ENCODE measurements around the gene DDB1. TPM values are rescaled to one million over a fixed set of nuclear protein-coding genes. Genes with fewer than 3 reads are reported as not detected.
A peak's percentile ranks its signal among the peaks of the same experiment; 100 is the strongest.

Gene DDB1
- total and polyA plus RNA-seq, 9 of the 15 experiments (the other 6 are each of a cell fraction or from before 2014, with no cell fraction given), result 172 to 361 (median 266) TPM

- TF ChIP-seq, protein P1, sequence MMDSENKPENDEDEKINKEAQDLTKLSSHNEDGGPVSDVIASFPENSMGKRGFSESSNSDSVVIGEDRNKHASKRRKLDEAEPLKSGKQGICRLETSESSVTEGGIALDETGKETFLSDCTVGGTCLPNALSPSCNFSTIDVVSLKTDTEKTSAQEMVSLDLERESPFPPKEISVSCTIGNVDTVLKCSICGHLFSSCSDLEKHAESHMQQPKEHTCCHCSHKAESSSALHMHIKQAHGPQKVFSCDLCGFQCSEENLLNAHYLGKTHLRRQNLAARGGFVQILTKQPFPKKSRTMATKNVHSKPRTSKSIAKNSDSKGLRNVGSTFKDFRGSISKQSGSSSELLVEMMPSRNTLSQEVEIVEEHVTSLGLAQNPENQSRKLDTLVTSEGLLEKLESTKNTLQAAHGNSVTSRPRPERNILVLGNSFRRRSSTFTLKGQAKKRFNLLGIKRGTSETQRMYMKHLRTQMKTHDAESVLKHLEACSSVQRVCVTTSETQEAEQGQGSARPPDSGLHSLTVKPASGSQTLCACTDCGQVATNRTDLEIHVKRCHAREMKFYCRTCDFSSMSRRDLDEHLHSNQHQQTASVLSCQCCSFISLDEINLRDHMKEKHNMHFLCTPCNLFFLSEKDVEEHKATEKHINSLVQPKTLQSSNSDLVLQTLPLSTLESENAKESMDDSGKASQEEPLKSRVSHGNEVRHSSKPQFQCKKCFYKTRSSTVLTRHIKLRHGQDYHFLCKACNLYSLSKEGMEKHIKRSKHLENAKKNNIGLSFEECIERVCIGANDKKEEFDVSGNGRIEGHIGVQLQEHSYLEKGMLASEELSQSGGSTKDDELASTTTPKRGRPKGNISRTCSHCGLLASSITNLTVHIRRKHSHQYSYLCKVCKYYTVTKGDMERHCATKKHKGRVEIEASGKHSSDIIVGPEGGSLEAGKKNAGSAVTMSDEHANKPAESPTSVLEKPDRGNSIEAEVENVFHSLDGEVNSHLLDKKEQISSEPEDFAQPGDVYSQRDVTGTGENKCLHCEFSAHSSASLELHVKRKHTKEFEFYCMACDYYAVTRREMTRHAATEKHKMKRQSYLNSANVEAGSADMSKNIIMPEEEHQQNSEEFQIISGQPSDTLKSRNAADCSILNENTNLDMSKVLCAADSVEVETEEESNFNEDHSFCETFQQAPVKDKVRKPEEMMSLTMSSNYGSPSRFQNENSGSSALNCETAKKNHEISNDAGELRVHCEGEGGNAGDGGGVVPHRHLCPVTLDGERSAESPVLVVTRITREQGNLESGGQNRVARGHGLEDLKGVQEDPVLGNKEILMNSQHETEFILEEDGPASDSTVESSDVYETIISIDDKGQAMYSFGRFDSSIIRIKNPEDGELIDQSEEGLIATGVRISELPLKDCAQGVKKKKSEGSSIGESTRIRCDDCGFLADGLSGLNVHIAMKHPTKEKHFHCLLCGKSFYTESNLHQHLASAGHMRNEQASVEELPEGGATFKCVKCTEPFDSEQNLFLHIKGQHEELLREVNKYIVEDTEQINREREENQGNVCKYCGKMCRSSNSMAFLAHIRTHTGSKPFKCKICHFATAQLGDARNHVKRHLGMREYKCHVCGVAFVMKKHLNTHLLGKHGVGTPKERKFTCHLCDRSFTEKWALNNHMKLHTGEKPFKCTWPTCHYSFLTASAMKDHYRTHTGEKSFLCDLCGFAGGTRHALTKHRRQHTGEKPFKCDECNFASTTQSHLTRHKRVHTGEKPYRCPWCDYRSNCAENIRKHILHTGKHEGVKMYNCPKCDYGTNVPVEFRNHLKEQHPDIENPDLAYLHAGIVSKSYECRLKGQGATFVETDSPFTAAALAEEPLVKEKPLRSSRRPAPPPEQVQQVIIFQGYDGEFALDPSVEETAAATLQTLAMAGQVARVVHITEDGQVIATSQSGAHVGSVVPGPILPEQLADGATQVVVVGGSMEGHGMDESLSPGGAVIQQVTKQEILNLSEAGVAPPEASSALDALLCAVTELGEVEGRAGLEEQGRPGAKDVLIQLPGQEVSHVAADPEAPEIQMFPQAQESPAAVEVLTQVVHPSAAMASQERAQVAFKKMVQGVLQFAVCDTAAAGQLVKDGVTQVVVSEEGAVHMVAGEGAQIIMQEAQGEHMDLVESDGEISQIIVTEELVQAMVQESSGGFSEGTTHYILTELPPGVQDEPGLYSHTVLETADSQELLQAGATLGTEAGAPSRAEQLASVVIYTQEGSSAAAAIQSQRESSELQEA (IDR thresholded peaks at IDR 0.05; ENCODE audit: low read depth), result no peak
- TF ChIP-seq, protein P2, sequence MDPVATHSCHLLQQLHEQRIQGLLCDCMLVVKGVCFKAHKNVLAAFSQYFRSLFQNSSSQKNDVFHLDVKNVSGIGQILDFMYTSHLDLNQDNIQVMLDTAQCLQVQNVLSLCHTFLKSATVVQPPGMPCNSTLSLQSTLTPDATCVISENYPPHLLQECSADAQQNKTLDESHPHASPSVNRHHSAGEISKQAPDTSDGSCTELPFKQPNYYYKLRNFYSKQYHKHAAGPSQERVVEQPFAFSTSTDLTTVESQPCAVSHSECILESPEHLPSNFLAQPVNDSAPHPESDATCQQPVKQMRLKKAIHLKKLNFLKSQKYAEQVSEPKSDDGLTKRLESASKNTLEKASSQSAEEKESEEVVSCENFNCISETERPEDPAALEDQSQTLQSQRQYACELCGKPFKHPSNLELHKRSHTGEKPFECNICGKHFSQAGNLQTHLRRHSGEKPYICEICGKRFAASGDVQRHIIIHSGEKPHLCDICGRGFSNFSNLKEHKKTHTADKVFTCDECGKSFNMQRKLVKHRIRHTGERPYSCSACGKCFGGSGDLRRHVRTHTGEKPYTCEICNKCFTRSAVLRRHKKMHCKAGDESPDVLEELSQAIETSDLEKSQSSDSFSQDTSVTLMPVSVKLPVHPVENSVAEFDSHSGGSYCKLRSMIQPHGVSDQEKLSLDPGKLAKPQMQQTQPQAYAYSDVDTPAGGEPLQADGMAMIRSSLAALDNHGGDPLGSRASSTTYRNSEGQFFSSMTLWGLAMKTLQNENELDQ (CRISPR knock-in tag; IDR thresholded peaks at IDR 0.05; ENCODE audit: borderline replicate concordance), result no peak
- no peak for TF ChIP-seq ARID3B (CRISPR knock-in tag; IDR thresholded peaks at IDR 0.05; ENCODE audit: borderline replicate concordance)
- TF ChIP-seq, protein P3, sequence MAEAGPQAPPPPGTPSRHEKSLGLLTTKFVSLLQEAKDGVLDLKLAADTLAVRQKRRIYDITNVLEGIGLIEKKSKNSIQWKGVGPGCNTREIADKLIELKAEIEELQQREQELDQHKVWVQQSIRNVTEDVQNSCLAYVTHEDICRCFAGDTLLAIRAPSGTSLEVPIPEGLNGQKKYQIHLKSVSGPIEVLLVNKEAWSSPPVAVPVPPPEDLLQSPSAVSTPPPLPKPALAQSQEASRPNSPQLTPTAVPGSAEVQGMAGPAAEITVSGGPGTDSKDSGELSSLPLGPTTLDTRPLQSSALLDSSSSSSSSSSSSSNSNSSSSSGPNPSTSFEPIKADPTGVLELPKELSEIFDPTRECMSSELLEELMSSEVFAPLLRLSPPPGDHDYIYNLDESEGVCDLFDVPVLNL (CRISPR knock-in tag; IDR thresholded peaks at IDR 0.05; ENCODE audit: low read depth), result no peak
- TF ChIP-seq ZNF551 (CRISPR knock-in tag; IDR thresholded peaks at IDR 0.05), result no peak
- TF ChIP-seq CHAMP1 (IDR thresholded peaks at IDR 0.05), result no peak
- TF ChIP-seq SRSF9 (IDR thresholded peaks at IDR 0.05; ENCODE audit: borderline replicate concordance, low read depth, low read length), result no peak
- TF ChIP-seq ZNF133 (CRISPR knock-in tag; IDR thresholded peaks at IDR 0.05), result no peak
- peak; percentile 34 for TF ChIP-seq DACH1 (IDR thresholded peaks at IDR 0.05; ENCODE audit: partially characterized antibody)
- TF ChIP-seq CBFA2T3 (IDR thresholded peaks at IDR 0.05), result peak; percentile 99
- TF ChIP-seq KLF10 (CRISPR knock-in tag; IDR thresholded peaks at IDR 0.05), result no peak
- no peak for TF ChIP-seq ZNF75A (CRISPR knock-in tag; IDR thresholded peaks at IDR 0.05)
These were observed 9.4 kb upstream of the DDB1 start (continued) for GRCh38 chr11:61342207-61342803.
